NB4 (cell line): ENCODE results near the gene FRMPD4.

Source experiments
- DNase-seq: peaks from one replicate; pipeline ENCODE4 v3.0.0; 2010; ENCODE audit warnings: low read depth
- H3K4me3 ChIP-seq: one replicate; pipeline ENCODE4 v1.5.1; 2011; ENCODE audit warnings: mild to moderate bottlenecking, low read depth, low read length, moderate library complexity
- CTCF ChIP-seq: IDR thresholded peaks from one replicate; pipeline ENCODE4 v1.5.1; 2012; ENCODE audit warnings: low read depth, low read length
- MAX ChIP-seq: IDR thresholded peaks from 2 replicates; pipeline ENCODE4 v1.6.1; 2011; ENCODE audit warnings: low read depth, low read length
- MYC ChIP-seq: IDR thresholded peaks from 2 replicates; pipeline ENCODE4 v1.6.1; 2011; ENCODE audit warnings: low read depth, low read length
- POLR2A ChIP-seq: IDR thresholded peaks from 2 replicates; pipeline ENCODE4 v1.6.1; 2011; ENCODE audit warnings: mild to moderate bottlenecking; ENCODE audit not compliant: insufficient read length; ENCODE audit errors: extremely low read depth

FRMPD4 gene

DNA sequence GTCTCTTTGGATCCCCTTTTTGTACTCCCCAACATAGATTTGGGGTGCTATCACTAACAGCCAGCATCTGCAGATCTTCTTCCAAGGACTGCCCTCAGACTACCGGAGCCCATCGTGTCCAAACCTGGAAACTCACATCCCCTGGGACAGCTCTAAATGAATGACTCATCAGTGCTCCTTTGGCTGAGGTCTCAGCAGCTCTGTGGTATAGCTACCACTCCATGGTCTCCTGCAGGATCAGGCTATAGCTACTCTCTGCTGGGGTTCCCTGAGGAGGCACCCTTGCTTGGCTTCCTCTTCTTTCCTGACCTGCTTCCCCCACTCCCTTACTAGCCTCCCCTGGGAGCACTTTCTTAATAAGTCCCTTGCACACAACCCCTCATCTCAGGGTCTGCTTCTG lies 555.5 kb downstream of the FRMPD4 start:
- DNase-seq: peak; percentile 5
- no peak overlapping the region for H3K4me3 ChIP-seq
- TF ChIP-seq POLR2A: no peak

GRCh38 chrX:12700745-12701144 lies 562.5 kb downstream of the FRMPD4 start:
- TF ChIP-seq POLR2A (no peak), MAX (no peak)
- no peak for DNase-seq
- no peak overlapping the region for H3K4me3 ChIP-seq

- H3K4me3 ChIP-seq: no peak overlapping the region
- peak; percentile 56 for DNase-seq
- TF ChIP-seq CTCF: peak; percentile 62
- TF ChIP-seq MYC: no peak
- TF ChIP-seq MAX: no peak
- no peak for TF ChIP-seq POLR2A
Observed at GRCh38 chrX:12701628-12702027, 563.4 kb downstream of the FRMPD4 start.

- no peak overlapping the region for H3K4me3 ChIP-seq
- no peak for TF ChIP-seq MYC
- peak; percentile 36 for TF ChIP-seq CTCF
- DNase-seq: peak; percentile 21
Observed at GRCh38 chrX:12702509-12703091, 564.3 kb downstream of the FRMPD4 start.

- no peak overlapping the region for H3K4me3 ChIP-seq
- TF ChIP-seq MYC: no peak
- TF ChIP-seq MAX: no peak
- no peak for TF ChIP-seq CTCF
- no peak for TF ChIP-seq POLR2A
- no peak for DNase-seq
Observed at GRCh38 chrX:12704706-12705105, 566.4 kb downstream of the FRMPD4 start.

- no peak for TF ChIP-seq CTCF
- no peak for TF ChIP-seq POLR2A
- no peak for TF ChIP-seq MAX
- TF ChIP-seq MYC: no peak
- DNase-seq: no peak
- H3K4me3 ChIP-seq: no peak overlapping the region
Observed at GRCh38 chrX:12709047-12709446, 570.8 kb downstream of the FRMPD4 start.

DNA sequence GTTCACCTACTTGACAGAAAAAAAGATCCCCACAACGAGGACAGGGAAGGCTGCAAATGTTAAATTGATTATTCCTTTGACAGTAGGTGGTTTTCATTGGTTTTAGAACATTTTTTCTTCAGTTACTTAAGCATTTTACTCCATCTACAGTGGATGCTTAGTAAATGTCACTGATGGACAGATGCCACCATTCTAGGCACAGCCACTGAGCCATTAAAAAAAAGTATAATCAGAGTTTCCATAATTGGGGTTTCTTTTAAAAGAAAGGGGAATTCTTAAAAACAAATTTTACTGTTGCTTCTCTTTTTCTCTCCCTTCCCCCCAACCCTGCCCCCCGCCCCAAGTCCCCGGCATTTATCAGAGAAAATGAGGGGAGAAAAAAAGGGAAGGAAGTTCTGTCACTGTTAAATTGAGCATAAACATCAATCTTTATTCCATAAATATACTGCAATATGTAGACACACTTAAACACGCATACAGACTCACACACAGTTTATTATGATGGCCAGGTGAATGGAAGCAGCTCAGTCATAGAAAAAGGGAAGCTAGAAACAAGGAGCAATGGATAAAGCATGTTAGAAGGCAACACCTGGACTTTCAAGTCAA lies 573.3 kb downstream of the FRMPD4 start:
- no peak overlapping the region for H3K4me3 ChIP-seq
- no peak for TF ChIP-seq CTCF
- no peak for TF ChIP-seq MYC
- no peak for TF ChIP-seq POLR2A
- no peak for TF ChIP-seq MAX
- DNase-seq: no peak
